GF-D8 (cell line): ENCODE data around the gene GTPBP1.

Experiments used
- DNase-seq: peaks from one replicate; lab custom pipeline; 2025; lab: John Stamatoyannopoulos, UW

GTPBP1 gene

GRCh38 chr22:38705235-38706100 is at the start of gene GTPBP1:
Gene GTPBP1, plus strand, starts transcription at chr22:38705944. Its CDS starts 12 bp downstream, at chr22:38705956.
- peak; percentile 100 for DNase-seq

DNA sequence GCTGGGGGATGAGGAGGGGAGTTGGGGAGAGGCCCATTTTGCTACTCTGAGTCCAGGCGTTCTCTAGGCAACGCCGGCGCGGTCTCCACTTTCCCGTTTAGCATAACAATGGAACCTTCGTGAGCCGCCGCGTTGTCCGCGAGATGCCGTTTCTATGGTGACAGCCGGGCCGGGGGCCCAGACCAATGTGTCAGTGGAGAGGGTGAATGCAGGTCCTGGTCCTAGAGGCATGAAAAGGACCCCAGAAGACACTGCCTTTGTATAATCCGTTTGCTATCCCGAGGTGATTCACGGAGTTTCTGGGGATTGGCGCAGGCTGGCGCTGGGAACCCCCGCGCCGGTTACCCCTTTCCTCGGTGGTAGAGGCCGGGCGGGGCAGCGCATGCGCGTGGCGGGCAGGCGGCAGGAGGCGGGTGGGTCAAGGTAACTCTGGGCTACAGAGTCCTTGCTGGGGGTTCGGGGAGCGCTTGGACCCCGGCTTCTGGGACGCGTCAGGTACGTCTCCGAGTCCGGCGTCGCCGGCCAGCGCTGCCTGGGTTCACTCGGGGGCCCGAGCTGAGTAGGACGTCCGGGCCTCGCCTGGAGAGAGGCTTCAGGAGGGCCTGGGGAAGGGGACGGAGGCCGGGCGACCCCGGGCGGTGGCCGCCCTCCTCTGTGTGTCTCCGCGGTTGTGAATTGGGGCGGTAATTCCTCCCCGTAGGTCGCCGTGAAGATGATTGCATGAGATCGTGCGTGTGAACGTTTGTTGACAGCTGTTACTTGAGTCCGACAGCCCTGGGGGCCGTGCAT is 49.3 kb upstream of the GTPBP1 start, which contains the start of the genes CBY1 and FAM227A:
TSS of gene CBY1 (plus strand) at position 383 of the 789 bp plus-strand sequence. CDS start 11,417 bp downstream, outside the sequence.
TSS of gene FAM227A (minus strand) at position 137 of the 789 bp plus-strand sequence. CDS start 6,224 bp downstream, outside the sequence.
- peak; percentile 60 for DNase-seq

GRCh38 chr22:38657045-38657909 is 48.5 kb upstream of the GTPBP1 start:
- peak; percentile 16 for DNase-seq

- DNase-seq: no peak
Observed at GRCh38 chr22:38674888-38675287, 30.9 kb upstream of the GTPBP1 start.

- DNase-seq: no peak
Observed at GRCh38 chr22:38675833-38676232, 29.9 kb upstream of the GTPBP1 start.

DNA sequence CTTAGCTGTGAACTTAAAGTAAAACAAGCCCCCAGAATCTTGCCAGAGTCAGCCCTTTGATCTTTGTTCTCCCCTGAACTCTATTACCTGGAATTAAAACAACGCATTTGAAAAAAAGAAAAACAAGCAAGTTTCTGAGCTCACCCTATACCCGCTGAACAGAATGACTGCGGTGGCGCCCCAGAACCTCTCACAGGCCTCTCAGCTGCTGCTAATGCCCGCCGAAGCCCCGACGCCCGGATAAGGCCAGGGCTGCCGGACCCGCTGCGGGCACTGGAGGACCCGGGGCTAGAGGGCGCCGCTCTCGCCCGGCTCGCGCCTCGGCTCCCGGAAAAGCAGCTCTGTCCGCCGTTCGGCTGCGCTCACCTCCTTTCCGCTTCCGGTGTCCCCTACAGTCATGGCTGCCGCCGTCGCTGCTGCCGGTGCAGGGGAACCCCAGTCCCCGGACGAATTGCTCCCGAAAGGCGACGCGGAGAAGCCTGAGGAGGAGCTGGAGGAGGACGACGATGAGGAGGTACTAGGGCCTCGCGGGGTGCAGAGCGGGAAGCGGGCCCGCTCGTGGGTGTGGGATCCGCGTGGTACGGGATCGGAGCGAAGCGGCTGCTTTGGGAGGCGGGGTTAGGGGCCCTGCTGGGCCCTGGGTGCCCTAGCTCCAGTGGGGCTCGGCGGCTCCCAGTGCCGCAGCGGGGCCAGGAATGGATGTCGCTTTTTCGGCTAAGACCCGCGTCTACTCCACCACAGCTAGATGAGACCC is 24.0 kb upstream of the GTPBP1 start, which contains the start of gene TOMM22:
TSS of gene TOMM22 (plus strand) at position 376 of the 754 bp plus-strand sequence. CDS start at position 398, 22 bp downstream.
- DNase-seq: peak; percentile 47

DNA sequence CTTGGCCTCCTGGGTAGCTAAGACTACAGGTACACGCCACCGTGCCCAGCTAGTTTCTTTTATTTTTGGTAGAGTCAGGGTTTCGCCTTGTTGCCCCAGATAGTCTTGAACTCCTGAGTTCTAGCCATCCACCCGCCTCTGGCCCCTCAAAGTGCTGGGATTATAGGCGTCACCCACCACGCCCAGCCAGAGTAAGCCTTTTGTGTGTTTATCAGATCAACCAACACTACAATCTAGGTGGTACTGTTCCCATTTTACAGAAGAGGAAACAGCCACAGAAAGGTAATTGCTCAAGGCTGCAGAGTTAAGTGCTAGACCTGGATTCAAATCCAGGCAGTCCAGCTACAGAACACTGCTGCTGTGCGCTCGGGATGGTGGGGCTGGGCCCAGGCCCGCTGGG is 20.8 kb upstream of the GTPBP1 start:
- no peak for DNase-seq

DNA sequence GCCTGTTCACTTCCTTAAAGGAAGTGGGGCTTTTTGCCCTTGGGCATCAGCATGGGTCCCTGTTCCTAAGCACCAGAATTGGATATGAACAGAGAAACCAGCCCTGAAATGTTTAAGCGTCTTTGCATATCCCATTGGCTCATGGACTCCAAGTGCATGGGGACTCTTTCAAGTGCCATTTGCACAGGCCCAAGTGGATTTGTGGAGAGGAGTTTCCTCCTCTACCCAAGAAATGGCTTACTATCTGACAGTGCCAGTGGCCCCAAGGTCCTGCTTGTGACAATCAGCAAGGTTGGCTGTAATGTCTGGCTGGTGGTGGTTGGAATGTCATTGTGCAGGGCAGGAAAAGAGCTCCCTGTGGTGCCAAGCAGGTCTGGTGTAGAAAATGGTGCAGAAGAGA is 20.0 kb upstream of the GTPBP1 start:
- no peak for DNase-seq

- DNase-seq: no peak
Observed at GRCh38 chr22:38689651-38690050, 16.1 kb upstream of the GTPBP1 start.

DNA sequence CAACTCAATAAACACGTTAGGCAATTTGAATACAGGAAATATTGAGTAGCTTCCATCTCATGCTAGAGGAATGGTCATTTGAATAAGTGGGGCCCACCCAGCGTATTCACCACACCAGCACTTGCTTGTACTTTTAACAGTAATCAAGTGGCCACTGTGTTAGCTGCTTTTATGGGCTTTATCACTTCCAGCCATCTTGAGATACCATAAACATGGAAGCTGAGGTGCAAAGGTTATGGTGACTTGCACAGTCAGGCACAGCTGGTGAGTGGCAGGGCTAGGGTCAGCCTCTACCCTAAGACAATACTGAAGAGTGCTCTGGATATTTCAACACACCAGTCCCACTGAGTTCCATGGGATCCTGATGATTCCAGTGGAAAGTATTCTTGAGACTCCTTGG is 11.7 kb upstream of the GTPBP1 start:
- no peak for DNase-seq

GRCh38 chr22:38694940-38695339 is 10.8 kb upstream of the GTPBP1 start:
- DNase-seq: no peak

DNA sequence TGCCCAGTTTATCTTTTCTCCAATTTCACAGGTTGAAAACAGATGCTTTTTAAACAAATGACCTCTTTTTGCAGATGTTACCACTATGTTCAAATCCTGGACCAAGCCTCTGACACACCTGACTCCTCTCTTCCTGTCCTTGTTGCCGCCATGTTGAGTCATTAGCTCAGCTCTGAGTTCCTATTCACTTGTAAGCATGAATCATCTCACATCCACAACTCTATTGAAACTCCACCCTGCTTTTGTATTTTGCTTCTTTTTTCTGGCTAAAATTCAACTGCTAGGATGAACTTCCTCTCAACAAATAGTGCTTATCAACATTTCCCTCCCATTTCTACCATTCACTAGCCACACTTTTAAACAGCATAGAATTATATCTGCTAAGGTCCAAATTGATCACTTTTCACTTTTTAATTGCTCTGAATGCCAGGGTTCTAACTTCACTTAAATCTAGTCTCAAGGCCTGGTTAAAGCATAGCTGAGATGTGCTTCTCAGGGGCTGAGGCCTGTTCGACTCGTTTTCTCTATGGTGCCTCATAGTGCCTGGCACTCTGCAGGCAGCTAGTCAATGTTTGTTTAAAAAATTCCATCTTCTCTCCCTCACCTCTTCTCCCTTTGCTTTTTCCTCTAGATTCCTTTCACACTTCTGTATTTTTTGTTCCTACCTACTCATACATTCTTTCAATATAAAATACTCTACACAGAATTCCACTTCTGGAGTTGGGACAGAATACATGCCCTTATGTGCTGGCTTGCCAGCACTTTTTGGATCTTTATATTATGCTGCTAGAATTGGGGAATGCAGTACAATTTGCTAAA is 8.9 kb upstream of the GTPBP1 start:
- no peak for DNase-seq

GRCh38 chr22:38697425-38698089 is 8.2 kb upstream of the GTPBP1 start:
- DNase-seq: no peak

- DNase-seq: no peak
Observed at GRCh38 chr22:38698407-38699094, 7.2 kb upstream of the GTPBP1 start.

DNA sequence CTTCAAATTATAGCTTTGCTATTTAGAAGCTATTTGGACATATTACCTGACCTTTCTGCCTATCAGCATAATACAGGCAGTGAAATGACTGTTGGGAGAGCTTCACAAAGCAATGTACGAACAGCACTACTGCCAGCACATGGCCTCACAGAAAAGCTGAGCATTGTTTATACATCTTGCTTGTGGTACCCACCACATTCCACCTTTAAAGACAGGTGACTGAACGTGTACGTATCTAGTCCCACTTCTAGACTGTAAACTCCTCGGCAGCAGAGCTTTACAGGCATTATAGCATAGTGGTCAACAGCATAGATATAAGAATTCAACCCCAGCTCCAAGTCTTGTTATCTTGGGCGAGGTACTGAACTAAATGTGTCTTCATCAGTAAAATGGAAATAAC is 6.6 kb upstream of the GTPBP1 start:
- DNase-seq: no peak

GRCh38 chr22:38699784-38700183 is 6.0 kb upstream of the GTPBP1 start:
- DNase-seq: no peak

DNA sequence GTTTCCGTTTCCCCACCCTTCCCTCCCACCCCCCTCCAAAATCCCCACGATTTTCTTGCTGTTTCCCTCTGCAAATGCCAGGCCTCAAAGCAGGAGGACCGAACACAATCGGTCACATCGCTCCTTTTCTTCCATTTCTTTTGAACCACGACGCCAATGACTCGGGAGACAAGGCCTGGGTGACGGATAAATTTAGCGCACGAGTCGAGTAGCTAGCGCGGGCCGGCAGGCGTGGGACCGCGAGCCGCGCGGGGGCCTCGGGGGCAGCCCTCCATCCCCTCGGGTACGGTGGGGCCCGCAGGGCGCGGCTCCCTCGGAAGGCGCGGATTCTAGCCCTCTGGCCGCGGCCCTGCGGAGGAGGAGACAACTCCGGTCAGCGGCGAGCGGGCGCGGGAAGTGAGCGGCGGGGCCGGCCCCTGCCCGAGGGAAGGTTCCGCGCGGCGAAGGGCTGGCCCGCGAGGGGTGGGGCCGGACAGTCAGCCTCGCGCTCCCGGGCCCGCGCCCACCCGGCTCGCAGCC is 5.4 kb upstream of the GTPBP1 start:
- no peak for DNase-seq

DNA sequence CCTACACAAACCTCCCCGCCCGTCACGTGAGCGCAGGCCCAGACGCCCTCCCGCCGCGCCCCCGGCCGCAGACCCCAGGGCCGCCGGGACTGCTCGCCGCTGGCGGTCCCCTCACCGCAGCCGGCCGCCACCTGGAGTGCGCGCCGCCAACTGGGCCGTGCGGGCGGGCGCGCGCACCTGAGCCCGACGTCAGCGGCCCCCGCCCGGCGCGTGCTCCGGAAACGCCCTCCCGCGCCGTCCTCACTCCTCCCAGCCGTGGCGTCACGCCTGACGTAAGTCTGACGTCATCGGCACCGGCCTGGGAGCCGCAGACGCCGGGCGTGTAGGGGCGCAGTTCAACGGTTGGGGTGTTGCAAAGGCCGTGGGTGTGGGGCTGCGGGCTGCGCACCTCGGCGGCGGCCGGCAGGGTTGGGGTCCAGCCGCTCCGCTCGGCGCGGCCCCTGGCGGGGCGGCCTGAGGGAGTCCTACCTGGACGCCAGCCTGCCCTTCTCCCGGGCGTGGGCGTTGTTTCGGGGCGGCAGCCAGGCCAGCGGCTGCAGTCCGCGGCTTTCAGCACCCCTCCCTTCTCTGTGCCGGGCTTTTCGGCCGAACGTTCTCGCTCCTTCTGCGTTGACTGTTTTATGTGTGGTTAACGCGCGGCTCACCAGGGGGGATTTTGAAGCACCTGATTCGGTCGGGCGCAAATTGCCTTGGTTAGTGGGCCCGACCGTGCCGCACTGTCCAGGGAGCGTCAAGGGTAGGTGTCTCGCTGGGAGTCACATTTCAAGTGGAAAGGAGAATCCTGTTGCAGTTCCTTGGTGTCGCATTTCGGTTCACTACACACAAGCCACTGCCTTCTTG is 4.7 kb upstream of the GTPBP1 start, which contains the start of gene JOSD1:
TSS of gene JOSD1 (minus strand) at position 155 of the 840 bp plus-strand sequence. CDS start 956 bp downstream, outside the sequence.
- DNase-seq: peak; percentile 56
